Fibroblast of gingiva (primary cell): Measurements from ENCODE around the gene COA1.
"Not testable (repeated sequence)": the region's sequence is repeated elsewhere in the genome, so short reads cannot be mapped to it uniquely, and the experiment has no call there.

Source experiments
- DNase-seq: peaks from one replicate; pipeline ENCODE4 v3.0.0-alpha.2; 2011; ENCODE audit warnings: low read depth

The COA1 gene

DNA sequence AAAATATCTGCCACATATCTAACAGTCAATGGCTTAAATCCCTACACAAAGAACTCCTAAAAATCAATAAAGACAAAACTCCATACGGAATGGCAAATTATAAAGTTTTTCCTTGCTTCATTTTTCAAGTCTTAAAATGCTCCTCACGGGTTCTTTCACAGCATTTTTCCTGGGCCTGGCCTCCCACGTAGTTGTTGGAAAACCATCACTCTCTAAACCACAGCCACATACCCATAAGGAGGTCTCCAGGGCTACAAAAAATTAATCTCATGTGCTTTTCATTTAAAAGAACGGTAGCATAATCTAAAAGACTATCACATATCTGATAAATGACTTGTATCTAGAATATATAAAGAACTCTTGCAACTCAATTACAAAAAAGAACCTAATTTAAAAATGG lies 2.9 kb downstream of the COA1 start:
- DNase-seq = peak; percentile 8

DNA sequence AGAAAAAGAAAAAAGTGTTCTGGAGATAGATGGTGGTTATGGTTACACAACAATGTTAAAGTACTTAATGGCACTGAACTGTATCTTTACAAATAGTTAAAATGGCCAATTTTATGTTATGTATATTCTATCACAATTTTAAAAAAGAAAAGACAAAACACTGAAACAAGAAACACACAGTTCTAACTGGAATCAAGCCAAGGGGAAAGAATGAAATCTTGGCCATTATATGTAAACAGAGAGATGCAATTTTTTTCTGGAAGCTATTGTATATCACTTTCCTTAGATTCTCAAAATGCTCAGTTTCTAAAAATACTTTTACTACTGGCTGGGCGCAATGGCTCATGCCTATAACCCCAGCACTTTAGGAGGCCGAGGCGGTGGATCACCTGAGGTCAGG lies 4.1 kb downstream of the COA1 start:
- DNase-seq = peak; percentile 32

DNA sequence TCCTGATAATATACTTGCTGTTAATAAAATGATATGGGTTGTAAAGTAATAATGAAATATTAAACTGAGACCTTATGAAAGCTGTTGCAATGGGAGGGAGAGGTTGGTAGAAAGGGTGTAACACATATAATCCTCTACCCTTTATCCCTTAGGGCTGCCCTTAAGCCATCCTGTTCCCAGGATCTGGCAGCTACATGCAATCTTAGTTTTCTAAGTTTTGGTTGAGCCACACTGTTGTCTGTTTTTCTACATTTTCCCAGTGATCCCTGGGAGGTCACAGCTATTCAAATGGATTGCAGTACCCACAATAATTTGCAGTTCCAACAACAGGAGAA lies 6.3 kb downstream of the COA1 start:
- DNase-seq = no peak

DNA sequence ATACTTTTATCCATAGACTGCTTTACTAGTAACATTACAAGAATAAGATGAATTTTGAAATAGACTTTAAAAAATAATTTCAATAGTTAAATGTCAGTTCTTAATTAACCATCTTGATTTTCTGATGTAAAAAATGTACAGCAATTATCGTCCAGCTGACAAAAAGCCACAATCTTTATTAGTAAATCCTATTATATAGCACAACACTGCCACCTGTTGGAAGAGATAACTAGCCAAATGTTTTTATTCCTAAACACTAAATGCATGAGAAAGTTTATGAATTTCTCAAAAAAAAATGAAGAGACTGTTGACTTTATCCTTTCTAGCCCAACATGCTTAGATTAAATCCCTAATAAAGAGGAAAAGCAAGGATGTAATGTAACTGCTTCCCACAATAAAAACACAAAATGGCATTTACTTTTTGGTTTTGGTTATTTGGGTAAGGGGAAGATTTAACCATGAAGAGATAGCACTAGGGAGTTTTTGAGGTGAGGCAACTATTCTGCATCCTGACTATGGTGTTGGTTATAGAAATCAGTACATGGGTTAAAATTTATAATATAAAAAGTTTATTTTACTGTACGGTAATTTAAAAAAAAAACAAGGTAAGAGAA lies 8.0 kb downstream of the COA1 start:
- DNase-seq = peak; percentile 37

DNA sequence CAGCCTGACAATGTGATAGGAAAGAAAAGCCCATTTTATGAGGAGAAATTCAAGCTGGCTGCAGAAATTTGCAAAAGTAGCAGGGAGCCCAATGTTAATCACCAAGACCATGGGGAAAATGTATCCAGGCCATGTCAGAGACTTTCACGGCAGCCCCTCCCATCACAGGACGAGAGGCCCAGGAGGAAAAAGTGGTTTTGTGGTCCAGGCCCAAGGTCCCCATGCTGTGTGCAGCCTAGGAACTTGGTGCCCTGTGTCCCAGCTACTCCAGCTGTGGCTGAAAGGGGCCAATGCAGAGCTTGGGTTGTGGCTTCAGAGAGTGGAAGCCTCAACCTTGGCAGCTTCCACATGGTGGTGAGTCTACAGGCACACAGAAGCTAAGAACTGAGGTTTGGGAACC lies 12.7 kb downstream of the COA1 start:
- DNase-seq = no peak

DNA sequence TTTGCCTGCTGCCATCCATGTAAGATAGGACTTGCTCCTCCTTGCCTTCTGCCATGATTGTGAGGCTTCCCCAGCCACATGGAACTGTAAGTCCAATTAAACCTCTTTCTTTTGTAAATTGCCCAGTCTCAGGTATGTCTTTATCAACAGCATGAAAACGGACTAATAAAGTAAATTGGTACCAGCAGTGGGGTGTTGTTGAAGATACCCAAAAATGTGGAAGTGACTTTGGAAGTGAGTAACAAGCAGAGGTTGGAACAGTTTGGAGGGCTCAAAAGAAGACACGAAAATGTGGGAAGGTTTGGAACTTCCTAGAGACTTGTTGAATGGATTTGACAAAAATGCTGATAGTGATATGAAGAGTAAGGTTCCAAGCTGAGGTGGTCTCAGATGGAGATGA lies 13.4 kb downstream of the COA1 start:
- not testable (repeated sequence) for DNase-seq

DNA sequence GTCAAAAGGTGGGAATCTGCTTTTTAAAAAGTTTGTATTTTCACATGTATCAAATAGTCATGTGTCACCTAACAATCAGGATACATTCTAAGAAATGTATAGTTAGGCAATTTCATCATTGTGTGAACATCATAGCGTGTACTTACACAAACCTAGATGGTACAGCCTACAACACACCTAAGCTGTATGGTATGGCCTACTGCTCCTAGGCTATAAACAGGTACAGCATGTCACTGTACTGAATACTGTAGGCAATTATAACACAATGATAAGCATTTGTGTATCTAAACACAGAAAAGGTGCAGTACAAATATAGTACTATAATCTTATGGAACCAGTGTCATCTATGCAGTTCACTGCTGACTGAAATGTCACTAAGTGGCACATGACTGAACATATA lies 17.8 kb downstream of the COA1 start:
- no peak for DNase-seq

DNA sequence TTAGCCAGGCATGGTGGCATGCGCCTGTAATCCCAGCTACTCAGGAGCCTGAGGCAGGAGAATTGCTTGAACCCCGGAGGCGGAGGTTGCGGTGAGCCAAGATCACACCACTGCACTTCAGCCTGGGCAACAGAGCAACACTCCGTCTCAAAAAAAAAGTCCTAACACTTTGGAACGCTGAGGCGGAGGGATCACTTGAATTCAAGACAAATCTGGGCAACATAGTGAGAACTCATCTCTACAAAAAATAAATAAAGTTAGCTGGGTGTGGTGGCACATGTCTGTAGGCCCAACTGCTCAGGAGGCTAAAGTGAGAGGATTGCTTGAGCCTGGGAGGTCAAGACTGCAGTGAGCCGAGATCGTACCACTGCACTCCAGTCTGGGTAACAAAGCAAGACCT lies 21.3 kb downstream of the COA1 start:
- not testable (repeated sequence) for DNase-seq

DNA sequence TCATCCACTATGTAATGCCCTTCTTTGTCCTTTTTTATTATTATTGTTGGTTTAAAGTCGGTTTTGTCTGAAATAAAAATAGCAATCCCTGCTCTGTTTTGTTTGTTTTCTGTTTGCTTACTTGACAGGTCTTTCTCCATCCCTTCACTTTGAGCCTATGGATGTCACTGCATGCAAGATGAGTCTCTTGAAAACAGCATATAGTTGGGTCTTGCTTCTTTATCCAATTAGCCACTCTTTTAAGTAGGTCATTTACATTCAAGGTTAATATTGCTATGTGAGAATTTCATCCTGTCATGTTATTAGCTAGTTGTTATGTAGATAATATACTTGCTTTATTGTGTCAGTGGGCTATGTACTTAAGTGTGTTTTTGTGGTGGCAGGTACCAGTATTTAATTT lies 25.8 kb downstream of the COA1 start:
- no peak for DNase-seq

DNA sequence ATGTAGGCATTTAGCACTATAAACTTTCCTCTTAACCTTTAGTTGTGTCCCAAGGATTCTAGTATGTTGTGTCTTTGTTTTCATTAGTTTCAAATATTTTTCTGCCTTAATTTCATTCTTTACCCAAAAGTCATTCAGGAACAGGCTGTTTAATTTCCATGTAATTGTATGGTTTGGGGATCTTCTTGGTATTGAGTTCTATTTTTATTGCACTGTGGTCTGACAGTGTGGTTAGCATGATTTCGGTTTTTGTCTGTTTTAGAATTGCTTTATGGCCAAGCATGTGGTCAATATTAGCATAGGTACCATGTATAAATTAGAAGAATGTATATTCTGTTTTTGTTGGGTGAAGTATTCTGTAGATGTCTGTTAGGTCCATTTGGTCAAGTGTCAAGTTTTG lies 26.3 kb downstream of the COA1 start:
- DNase-seq = no peak

DNA sequence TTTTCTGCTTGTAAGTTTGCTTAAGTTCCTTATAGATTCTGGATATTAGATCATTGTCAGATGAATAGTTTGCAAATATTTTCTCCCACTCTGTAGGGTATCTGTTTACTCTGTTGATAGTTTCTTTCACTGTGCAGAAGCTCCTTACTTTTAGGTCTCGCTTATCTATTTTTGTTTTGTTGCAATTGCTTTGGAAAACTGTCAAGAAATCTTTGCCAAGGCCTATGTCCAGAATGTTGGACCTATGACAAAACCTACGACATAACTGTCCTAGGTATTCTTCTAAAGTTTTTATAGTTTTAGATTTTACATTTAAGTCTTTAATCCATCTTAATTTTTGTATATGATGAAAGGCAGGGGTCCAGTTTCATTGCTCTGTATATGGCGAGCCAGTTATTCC lies 27.4 kb downstream of the COA1 start:
- no peak for DNase-seq

DNA sequence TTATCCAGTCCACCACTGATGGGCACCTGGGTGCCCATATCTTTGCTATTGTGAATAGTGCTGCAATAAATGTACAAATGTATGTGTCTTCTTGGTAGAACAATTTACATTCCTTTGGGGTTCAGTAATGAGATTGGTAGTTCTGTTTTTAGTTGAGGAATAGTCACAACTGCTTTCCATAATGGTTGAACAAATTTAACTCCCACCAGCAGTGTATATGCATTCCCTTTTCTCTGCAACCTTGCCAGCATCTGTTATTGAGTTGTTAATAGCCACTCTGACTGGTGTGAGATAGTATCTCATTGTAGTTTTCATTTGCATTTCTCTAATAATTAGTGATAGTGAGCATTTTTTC lies 27.8 kb downstream of the COA1 start:
- DNase-seq = no peak

DNA sequence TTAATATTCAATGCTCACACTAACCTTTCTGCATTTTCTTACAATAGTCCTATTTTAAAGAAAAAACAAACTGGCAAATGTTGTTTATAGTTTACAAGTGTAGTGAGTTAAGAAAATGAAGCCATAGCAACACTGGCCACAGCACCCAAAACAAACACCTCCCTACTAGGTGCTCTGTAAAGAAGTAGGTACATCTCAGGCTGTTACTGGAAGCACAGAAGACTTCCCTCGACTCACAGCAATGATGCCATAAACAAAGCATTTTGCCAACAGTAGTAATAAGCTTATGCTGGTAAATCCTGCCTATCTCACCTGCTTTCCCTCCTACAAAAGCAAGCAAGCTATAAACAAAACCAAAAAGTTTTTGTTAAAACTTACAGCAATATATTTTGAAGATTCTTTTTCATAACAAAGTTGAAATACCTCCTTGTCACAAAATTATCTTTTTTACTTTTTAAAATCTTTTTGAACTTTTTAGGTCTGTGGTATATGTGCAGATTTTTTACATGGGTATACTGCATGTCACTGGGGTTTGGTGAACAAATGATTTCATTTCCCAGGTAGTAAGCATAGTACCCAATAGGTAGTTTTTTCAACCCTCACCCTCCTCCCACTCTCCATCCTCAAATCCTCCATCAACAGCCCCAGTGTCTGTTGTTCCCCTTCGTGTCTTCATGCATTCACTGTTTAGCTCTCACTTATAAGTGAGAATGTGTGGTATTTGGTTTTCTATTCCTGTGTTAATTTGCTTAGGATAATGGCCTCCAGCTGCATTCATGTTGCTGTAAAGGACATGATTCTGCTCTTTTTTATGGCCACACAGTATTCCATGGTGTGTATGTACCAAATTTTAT lies 28.4 kb downstream of the COA1 start:
- no peak for DNase-seq

DNA sequence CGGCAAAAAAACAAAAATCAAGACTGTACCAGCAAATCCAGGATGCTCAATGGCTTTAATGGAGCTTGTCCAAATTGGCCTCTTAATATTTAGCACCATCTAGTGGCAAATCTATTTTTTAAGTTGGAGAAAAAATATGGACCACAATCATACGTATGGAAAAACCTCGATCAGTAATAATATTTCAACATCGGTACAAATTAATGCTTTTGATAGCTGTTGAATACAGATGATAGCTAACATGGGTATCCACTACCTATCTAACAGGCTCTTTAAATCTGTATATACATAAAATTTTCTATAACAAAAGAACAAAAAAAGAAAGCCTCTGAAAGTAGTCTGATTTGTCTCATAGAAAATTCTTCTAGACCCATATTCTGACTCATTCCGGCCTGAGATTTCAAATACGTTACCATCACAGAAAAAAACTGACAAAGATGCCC lies 29.2 kb downstream of the COA1 start:
- DNase-seq = peak; percentile 65

DNA sequence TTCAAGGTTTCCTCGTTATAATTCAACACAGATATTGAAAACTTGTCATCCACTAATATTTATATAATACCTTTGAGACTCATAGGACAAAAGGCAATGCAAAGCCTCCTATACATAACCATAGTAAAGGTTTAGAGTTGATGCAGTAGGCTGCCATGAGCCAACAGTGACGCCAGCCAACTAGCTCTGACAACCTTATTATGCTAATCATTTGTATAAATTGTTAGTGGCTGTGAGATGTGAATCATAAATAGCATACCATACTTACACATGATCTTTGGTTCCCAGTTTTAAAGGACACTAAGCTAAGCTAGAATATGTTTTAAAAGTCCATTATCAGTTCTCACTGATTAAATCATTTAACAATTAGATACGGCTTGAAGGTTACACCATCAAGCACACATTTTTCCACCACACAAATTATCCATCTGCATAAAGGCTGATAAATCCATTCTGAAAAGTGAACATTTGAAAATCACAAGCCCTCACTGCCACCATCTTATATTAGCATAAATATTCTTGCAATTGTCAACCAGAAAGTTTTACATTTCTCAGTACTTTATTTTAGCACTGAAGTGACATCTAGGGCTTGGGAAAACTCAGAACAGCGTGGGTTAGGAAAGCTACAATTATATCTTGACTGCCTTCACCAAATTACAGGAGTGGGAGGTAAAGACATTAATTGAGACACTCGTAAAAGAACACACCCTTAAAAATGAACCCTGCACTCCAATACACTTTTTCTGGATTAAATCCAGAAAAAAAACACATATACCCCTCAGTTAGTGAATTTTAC lies 30.7 kb downstream of the COA1 start:
- DNase-seq = no peak

DNA sequence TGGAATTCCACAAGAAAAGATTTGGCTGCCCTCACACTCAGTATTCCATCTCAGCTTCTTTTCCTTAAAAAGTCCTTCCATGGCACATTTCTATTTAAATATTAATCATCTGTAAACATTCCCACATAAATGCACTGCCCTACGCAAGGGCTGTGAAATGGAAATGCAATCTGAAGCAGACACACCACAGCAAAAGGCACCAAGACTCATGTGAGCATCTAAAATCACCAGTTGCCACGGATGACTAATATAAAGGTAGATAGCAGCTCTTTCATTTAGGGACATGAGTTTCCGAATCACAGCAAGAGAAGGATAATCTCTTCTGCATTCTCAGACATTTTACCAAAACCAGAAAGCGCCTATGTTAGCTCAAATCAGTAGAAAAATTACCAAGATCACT lies 31.6 kb downstream of the COA1 start:
- no peak for DNase-seq

DNA sequence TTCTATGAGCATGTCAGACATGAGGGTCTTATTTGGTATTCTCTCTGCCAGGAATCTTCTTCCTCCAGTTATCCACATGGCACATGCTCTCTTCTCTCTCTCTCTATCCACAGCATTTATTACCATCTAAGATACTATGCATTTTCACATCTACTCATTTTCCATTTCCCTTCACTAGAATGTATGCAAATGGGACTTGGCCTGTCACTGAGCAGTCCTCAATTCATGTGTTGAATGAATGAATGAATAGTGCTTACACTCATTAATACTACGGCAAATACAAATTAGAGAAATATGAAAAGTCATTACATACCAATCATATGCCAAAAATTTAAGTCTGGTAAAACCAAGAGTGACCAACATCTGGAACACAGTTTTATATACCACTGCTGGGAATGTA lies 34.0 kb downstream of the COA1 start:
- no peak for DNase-seq

DNA sequence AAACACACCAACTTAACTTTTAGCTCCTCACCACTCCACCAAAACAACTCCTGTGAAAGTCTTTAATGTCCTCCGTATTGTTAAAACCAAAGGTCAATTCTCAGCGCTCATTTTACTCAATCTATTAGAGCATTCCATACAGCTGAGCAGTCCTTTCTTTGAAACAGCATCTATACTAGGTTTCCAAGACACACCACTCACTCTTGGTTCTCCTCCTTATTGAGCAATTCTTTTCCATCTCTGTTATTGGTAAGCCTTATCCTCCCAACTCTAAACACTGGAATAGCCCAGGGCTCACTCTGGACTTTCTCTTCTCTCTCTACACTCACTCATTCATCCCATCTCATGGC lies 34.9 kb downstream of the COA1 start:
- DNase-seq = peak; percentile 90

DNA sequence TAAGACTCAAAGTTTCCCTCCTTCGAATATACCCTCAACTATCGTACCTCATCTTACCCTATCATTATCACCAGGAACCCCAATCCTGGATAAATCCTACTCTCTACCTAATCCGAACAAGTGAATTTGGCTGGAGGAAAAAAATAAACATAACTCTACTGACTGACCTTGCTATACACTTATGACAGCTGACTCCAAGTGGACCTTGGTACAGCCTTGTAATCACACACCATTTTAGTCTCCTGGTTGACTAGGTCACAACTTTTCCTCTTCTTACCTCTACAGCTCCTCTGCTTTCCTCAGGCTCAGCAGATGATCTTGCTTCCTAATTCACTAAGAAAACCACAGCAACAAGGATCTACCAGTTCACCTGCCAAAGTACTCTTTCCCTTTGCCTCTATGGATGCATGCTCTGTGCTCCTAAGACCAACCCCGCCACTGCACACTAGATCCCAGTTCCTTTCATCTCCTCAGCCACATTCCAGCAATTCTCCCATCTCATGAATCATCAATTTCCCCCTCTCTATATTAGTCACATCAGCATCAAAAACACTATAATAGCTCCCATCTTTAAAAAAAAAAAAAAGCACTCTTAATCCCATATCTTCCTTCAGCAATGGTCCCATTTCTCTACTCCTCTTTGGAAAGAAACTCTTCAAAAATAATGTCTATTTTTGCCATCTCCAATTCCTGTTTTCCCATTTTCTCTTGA lies 35.5 kb downstream of the COA1 start:
- peak; percentile 41 for DNase-seq

DNA sequence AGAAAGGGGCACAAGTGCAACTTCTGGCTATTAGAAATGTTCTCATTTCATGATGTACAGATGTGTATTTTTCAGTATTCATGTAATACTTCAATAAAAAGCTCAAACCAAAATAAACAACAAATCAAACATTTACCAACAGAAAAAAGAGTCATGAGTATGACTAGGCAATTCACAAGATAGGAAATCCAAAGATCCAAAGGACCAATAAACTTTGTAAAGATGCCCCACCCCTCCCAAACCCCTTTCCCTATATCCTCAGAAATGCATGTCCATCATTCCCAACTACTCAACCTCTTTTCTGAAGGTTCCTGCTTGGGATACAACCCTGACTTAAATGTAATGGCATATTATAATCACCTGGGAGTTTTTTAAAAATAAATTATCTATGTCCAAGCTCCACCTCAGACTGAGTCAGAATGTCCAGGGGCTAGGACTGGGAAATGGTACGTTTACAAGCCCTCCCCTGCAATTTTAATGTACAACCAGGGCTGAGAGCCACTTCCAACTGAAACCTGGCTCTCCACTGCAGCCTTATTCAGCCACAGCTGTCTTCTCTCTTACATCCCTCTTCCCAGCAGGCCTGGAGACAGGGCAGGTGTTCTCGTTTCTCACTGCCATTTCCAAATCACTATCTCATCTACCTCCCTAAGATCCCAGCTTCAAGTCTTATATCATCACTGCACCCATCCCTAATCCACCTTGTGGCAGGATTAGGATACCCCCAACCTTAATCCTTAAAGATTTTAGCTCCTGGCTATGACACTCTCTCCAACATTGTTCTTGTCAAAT lies 36.5 kb downstream of the COA1 start:
- DNase-seq = no peak

DNA sequence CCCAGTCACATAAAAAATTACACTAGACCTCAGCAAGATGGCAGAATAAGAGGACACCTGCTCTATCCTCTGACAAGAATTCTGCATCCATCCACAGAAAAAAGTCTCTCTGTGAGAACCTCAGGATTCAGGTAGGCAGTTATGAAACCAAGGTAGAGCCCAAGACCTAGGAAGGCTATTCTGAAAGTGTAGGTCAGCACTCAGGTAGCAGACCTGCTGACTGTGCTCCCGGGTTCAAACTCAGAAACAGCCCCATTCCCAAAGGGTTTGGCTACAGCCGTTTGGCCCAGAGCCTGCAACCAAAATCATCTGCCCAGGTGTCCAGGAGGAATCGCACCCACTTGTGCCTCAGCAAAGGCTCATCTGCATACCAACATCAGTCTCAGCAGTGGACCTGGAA lies 37.7 kb downstream of the COA1 start:
- no peak for DNase-seq

DNA sequence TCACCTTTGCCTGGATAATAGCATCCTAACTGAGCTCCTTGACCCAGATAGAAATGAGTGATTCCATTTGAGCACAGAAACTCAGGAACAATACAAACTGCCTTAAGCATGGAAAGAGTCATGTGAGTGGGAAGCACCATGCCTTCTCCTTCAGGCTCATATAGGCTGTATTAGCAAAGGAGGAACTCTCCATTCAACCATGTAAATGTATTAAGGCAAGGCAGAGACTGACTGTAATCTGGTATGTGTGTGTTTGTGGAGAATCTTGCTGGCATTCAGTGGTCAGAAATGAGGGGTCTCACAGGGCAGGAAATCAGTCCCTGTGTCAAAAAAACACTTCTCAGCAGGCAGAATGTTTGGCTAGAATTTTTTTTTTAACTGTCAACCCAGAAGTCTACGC lies 40.2 kb downstream of the COA1 start:
- DNase-seq = no peak
